ENCODE data around the gene GAK.
"Not testable (repeated sequence)": the region's sequence is repeated elsewhere in the genome, so short reads cannot be mapped to it uniquely, and the experiment has no call there.

GAK gene

GRCh38 chr4:931960-932712 lies at the start of gene GAK, which contains the start of gene TMEM175:
TSS of gene GAK (minus strand) at chr4:932316. CDS start at chr4:932187, 129 bp downstream.
TSS of gene TMEM175 (plus strand) at chr4:932460. CDS start at chr4:947740, 15,280 bp downstream.
- peak; percentile 4 for DNase-seq

- peak; percentile 67 for DNase-seq
Observed at GRCh38 chr4:978957-979701, 47.0 kb upstream of the GAK start.

GRCh38 chr4:976016-976415 lies 43.9 kb upstream of the GAK start:
- not testable (repeated sequence) for DNase-seq

GRCh38 chr4:974668-975067 lies 42.6 kb upstream of the GAK start:
- no peak for DNase-seq

- DNase-seq = no peak
Observed at GRCh38 chr4:973431-974397, 41.6 kb upstream of the GAK start, which contains the start of gene DGKQ. TSS of gene DGKQ (minus strand) at chr4:973569. CDS start at chr4:973482, 87 bp downstream.

- no peak for DNase-seq
Observed at GRCh38 chr4:972651-973424, 40.7 kb upstream of the GAK start.

- no peak for DNase-seq
Observed at GRCh38 chr4:971666-972500, 39.8 kb upstream of the GAK start.

GRCh38 chr4:970854-971520 lies 38.9 kb upstream of the GAK start:
- DNase-seq = no peak

GRCh38 chr4:970046-970745 lies 38.1 kb upstream of the GAK start:
- no peak for DNase-seq

GRCh38 chr4:968621-969394 lies 36.7 kb upstream of the GAK start:
- DNase-seq = no peak

- no peak for DNase-seq
Observed at GRCh38 chr4:968221-968620, 36.1 kb upstream of the GAK start.

GRCh38 chr4:967113-968104 lies 35.3 kb upstream of the GAK start:
- DNase-seq = no peak

GRCh38 chr4:966266-967112 lies 34.4 kb upstream of the GAK start:
- DNase-seq = no peak

- DNase-seq = no peak
Observed at GRCh38 chr4:965766-966134, 33.6 kb upstream of the GAK start.

GRCh38 chr4:965048-965765 lies 33.1 kb upstream of the GAK start:
- no peak for DNase-seq

- no peak for DNase-seq
Observed at GRCh38 chr4:964346-965025, 32.4 kb upstream of the GAK start.
